HG03469 (cell line): ENCODE results near the gene NT5DC2.

Source experiments
- ATAC-seq: cut with Tn5 transposase; IDR thresholded peaks from one replicate; pipeline ENCODE4 v1.9.1; 2021; ENCODE audit warnings: mild to moderate bottlenecking, moderate library complexity, moderate number of reproducible peaks; ENCODE audit not compliant: unreplicated experiment

Gene NT5DC2

DNA sequence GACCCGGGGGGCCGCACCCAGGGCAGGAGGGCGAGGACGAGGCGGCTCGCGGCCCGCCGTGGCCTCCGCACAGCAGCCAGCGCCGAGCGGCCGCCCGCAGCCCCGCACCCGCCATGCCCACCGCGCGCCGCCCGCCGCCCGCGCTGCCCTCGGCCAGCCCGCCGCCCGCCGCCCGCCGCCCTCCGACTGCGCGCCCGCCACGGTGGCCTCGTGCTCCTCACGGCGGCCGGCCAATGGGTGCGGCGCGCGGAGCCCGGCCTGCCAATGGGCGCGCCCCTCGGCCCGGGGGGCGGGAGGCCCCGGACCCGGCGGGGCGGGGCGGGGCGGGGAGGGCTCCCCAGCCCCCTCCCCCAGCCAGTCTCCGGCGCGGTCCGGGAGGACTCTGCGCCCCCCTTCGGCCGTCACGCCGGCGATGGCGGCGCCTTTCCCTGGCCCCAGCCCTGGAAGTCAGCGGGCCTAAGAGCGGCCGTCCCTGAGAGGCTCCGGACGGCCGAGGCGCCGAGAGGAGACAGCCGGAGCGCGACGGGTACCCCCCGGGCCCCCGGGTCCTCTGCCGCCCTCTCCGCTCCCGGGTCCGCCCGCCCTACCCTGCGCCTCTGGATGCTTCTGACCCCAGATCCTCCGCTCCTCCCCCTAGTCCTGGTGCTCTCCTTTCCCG lies at the start of gene NT5DC2:
Gene NT5DC2 (minus strand): TSS at position 235 of the 658 bp plus-strand sequence. CDS start 120 bp downstream, at position 115.
- ATAC-seq: no peak

DNA sequence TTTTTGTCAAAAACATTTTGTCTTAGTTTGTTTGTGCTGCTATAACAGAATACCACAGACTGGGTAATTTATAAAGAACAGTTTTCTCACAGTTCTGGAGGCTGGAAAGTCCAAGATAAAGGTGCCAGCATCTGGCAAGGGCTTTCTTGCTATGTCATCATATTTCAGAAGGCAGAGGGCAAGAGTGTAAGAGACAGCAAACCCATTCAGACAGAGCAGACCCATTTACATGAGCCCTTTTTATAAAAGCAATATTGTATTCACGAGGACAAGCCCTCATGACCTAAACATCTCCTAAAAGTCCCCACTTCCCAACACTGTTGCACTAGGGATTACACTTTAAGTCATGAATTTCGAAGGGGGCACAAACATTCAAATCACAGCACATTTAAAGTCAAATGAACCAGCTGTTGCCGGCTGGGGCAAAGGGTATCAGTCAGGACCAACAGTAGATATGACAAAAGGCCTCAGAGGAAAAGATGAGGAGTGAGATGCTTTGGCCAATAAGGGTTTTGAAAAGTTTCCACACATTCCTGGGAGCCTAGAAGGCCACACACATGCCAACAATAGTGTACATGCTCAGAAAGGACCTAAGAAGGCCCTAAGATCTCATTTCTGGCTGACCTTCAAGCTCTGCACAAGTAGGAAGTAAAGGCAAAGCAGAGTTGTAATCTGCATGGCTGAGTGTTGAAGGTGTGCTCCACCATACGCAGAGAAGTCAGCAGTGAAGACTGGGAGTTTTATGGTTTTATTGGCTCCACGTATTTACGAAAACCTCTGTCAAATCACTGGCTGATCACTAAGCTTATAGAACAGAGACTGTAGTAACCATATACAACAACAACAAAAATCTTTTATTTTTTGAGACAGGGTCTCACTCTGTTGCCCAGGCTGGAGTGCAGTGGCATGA lies 40.7 kb upstream of the NT5DC2 start:
- ATAC-seq: no peak

DNA sequence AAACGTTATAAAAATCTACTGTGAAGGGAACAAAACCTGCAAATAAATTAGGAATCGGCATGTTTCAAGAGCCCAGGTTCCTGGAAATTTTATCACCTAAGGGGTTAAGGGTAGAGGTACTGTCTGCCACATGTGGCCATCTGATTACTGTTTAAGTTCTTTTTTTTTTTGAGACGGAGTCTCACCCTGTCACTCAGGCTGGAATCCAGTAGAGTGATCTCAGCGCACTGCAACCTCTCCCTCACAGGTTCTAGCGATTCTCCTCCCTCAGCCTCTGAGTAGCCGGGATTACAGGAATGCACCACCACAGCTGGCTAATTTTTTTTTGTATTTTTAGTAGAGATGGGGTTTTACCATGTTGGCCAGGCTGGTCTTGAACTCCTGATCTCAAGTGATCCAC lies 38.6 kb upstream of the NT5DC2 start:
- ATAC-seq: no peak

DNA sequence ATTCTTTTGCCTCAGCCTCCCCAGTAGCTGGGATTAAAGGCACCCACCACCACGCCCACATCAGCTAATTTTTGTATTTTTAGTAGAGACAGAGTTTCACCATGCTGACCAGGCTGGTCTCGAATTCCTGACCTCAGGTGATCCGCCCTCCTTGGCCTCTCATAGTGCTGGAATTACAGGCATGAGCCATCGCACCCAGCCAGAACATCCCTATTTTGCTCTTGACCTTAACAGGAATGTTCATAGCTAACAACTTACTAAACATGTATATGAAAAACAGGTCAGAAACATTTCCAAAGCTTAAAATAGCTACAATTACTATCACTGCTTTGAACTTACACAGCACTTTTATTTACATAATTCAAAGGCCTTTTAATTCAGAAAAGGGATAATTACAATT lies 36.4 kb upstream of the NT5DC2 start:
- ATAC-seq: no peak

DNA sequence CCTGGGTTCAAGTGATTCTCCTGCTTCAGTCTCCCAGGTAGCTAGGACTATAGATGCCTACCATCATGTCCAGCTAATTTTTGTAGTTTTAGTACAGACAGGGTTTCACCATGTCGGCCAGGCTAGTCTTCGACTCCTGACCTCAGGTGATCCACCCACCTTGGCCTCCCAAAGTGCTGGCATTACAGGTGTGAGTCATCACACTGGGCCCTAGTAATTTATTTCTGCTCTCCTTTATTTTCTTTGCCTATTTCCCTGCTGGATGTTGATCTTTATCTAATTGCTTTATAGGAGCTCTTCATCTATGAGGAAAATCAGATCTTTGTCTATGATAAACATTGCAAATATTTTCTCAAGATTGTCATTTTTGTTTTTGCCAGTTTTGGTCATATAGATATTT lies 34.4 kb upstream of the NT5DC2 start:
- no peak for ATAC-seq

DNA sequence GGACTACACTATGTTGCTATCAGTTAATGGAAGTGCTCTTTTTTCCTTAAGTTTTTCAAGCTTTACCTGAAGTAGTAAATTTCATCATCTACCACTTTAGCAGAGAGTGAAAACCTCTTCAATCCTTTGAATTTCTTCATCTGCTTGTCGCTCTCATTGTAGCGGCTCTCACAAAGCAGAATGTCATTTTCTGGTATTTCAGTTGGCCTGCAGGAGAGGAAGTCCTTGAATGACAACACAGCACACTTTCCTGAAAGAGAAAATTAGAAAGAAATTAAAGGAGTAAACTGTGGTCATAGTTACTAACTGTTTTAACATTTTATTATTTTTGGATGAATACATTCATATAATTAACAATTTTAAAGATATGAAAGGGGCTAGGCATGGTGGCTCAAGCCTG lies 30.3 kb upstream of the NT5DC2 start:
- ATAC-seq: no peak

DNA sequence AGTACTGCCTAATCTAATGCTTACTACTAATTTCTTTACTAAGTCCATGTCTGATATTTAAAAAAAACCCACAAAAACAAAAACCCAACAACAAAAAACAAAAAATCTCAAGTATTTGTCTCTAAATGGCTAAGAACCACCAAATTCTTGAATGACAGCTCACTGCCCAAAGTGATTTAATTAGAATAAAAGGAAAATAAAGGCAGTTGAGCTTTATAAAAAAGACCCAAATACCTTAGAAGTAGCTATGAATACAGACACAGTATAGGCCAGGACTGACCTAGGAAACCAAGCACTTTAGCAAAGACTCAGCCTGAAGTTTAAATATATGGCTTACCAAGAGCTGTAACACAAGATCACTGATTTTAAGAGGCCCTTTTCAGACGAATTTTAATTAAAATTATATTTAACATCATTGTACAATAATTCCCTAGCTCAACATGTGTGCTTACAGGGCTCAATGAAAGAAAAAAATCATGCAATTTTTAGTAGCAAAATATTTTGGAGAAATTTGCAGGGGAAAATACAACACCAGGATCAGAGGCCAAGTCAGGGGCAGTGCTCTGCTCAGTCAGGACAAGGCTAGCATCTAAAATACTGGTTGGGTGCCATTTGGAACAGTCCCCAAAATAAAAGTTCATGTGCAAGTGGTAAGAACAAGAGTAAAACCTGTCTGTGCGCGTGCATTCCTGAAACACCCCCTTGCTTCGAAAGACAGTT lies 27.5 kb upstream of the NT5DC2 start:
- ATAC-seq: no peak

DNA sequence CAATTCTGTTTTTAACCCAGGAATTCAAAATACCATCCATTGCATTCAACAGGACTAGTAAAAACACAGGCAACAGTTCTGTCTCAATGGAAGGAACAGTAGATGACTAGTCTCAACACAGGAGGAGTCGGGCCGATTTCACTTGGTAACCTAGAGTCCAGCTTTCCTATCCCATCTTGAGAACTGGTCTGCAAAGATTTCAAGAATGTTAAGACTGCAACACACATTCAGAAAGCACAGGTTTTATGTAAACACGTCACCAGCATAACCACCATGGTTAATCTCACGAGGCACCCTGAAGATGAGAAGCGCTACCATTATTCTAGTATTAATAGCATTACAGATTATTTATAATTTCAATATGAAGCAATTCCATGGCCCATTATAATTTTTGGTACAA lies 24.8 kb upstream of the NT5DC2 start:
- no peak for ATAC-seq

DNA sequence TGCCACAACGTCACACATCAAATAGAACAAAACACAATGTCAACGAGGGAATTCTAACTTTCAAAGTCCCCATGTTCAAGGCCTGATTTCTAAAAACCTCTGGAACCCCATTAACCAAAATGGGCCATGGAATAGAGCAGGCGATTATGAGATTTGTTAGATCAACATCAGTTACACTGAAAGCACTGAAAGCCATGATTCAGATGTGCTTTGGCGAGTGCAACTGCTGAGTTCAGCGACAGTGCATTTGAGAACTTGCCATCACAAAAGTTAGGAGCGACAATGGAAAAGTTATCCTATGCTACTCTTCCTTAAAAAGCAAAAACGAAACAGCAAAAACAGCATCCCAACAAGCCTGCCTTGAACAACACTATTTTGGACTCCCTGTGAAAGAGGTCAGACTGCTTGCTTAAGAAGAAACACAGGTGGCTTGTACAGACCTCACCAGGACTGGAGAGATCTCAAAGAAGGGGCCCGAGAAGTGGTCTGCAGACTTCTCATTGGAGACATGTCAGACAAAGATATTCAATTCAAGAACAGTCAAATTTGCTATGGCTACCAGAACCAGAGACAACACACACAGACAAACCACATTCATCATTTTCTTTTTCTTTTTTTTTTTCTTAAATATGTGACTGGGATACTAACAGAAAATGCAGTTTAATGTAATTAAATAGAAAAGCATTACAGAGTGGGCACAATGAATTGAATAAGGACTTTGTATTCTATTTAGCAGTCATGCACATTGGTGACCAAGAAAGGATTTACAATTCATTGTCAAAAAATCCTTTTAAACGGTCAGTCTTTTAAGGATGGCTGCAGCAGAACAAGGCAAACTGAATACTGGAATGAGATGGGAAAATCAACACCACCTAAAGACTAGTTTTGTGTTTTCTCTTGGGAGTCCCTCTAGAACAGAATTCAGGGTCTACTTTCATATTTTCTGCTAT lies 23.6 kb upstream of the NT5DC2 start:
- ATAC-seq: no peak

DNA sequence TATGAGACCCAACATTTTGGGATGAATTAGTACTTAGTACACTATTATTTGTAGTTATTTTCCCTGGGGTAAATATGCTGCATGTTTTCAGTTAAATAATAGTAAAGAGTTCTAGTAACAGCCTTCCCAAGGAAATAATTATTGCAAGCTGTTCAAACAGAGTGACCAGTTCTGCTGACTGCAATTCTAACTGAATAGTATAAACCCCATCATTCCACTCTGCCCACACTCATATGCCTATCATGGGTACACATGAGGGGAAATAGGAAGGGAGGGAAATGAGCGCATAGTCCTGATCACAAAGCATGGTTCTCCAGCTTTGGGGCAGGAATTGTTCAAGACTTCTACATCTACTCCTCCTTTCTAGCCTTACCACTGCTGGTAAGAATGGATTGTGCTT lies 21.4 kb upstream of the NT5DC2 start:
- ATAC-seq: no peak

DNA sequence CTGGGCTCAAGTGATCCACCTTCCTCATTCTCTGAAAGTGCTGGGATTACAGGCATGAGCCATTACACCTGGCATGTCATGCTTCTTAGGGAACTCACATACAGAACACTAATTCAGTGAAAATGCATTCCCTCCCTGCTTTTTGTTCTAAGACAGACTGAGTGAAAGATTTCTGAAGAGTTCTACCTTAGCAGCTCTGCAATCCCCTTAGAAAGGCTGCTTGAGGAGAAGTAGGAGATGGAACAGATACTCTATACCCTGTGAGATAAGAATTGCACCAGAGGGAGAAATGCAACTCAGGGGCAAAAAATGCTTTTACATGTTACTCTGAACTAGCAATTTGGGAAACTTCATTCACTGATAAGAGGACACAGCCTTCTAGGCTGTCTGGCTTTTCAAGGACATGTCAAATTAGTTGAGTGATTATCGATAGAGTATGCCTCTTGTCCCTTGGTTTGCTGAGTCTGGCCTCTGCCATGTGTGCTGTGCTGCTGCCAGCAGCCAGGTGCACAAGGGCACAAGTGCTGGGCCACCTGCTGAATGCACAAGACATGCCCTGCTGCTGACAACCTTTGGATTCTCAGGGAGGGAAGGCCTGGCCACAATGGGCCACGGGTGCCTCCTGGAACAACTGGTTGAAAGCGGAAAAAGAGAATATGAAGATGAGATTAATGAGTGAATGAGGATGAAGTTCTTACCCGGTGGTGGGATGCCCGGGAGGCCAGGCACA lies 20.5 kb upstream of the NT5DC2 start:
- no peak for ATAC-seq

DNA sequence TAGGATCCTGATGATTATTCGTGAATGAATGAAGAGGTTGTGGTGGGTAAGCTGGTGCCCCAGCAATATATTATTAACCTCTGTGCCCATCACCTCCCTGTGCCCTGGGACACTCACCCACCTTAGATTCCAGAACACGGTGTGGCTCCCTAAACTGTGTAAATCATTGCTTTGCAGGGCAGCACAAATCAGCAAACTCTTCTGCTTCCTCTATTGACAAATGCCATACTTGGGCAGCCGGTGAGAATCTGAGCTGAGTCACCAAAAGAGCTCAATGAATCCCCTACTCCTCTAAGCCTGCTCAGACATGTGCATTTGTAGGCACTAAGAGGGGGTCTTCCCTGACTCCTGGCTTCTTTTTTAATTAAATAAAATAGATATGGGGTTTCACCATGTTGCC lies 18.4 kb upstream of the NT5DC2 start:
- no peak for ATAC-seq

DNA sequence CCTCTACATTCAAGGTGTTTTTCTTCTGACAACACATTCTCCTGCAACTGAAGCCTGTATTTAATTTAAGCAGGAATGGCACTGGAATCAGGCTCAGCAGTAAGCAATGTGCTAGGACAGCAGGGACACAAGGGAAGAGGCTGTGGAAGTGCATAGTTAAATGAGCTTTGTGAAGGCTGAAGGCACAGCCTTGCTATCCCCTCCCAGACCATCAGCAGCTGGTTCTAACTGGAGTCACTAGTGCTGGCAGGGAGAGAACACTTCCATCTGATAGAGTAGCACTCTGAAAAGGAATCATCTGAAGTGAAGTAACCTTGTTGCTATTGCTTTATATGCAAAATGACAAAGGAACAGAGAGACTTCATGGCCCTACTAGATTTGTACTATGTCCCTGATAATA lies 17.5 kb upstream of the NT5DC2 start:
- ATAC-seq: no peak

DNA sequence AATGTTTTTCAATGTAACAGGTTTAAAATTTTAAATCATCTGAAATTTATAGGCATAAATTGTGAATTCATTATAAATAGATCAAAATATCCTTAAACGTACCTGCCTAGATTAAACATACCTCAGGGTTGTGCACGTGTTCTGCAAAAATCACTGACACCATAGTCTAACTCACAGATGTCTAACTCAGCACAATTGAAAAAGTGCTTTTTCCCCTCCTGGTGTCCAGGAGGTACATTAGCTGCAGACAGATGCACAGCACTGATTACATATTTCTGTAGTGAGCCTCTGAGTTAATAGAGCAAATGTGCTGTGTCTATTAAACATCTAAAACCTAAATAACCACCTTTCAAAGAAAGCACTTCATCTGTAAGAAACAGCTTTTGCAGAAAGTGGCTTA lies 13.5 kb upstream of the NT5DC2 start:
- no peak for ATAC-seq

DNA sequence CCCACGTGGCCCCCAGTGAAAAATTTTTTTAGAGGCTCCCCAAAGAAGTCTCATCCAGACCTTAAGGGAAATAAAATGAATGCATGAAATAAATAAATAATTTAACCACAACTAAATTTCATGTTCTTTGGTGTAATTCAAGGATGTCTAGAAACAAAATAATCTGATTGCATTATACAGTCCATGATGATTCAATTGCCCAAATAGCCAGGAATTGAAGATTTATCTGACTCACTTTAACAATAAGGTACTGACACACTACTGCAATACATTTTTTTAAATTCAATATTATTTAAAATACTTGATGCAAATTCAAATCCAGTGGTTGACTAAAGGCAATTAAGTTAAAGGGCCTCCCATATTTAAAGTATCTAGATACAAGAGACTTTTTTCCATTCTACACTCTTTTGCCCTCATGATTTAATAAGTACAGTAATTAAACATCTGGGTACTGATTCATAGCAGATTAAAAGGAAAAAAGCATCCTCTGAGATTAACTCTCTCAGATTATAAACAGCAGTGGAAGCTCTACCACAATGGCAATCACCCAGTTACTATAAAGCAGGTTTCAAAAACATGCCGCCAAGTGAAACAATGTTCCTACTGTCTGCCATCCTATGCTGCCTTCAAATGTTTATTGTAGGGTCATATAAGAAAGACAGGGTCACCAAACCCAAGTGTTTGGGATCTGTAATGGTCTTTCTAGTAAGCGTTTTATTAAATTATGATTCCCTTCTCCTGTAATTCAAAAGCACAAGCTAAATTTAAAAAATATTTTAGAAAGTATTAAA lies 12.6 kb upstream of the NT5DC2 start:
- ATAC-seq: no peak

DNA sequence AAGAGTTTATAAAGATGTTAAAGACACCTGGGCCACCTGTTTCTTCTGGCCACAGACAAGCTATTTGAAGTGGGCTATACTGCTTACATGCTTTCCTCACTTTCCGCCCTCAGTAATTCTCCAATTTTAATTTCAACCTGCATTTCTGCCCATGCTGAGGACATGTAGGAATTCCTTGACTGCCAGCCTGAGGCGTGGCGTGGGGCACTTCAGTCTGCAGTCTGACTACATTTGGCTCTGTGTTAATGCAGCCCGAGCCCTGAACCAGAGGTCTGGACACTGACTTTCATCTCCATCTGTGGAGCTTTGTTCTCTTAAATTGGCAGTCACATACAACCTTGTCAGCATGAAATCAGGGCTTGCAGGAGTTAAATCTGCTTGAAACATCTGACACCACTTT lies 11.3 kb upstream of the NT5DC2 start:
- no peak for ATAC-seq

DNA sequence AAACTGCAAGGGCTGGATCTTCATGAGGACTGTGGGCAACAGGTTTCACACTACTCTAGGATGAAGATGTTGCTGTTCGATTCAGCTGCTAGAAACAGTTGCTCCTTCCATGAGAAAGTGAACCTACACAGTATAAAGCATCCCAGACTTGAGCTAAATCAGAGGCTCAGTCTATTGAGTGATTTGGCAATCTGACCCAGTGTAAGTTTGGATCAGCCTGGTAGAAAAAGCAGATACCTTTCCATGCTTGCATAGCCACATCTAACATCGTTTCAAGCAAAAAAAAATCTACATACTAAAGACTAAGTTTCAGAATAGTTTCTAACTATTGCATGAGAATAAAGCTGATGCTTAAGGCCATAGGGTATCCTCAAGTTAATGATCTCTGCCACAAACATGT lies 7.4 kb upstream of the NT5DC2 start:
- no peak for ATAC-seq

DNA sequence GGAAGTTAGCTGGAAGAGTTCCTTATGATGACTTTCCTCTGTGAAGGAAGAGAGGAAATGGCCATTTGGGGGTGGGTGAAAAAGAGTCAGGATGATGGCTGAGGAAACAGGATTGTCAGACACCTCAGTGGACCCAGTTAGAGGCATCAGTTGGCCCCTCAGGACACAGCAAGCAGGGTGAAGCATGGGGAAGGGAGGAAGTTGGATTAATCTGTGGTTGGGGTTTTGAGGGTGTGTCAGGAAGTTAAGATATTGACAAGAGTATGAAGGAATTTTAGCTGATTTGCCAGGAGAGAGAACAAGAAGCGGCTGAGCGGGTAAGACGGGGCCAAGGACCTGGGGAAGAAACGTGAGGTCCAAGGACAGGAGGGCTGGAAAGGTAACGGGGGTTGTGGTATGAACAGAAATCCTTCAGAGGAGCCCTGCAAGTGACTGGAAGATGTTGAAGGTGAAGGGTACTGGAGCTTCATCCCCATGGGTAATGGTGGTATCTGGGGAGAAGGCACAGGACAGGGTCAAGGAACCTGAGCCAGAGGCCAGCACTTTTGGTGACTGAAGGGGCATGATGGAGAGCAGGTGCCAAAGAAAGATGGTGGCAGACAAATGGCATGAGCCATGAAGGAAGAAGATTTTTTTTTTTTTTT lies 5.5 kb upstream of the NT5DC2 start:
- ATAC-seq: no peak
